Activated CD8-positive, alpha-beta T cell treated with anti-CD3 and anti-CD28 coated beads for 36 hours (primary cell): ENCODE data around the gene SLC50A1. TPM values are rescaled to one million over a fixed set of nuclear protein-coding genes. Genes with fewer than 3 reads are reported as not detected.

Experiments used
- ATAC-seq: fragments of 200-7000 bp; cut with Tn5 transposase; one replicate; pipeline ENCODE4 v1.10.0; 2021; ENCODE audit warnings: mild to moderate bottlenecking, moderate library complexity
- CTCF ChIA-PET: fragments of 350-600 bp; sonication (Branson Sonifier 250); formaldehyde crosslinking; loops from one replicate; lab custom pipeline; 2021; ENCODE audit warnings: antibody characterized with exemption; lab: Charles Lee
- POLR2A ChIA-PET: fragments of 350-600 bp; sonication (Branson Sonifier 250); formaldehyde crosslinking; loops from one replicate; lab custom pipeline; 2021; ENCODE audit warnings: antibody characterized with exemption; lab: Charles Lee
- DNase-seq: peaks from one replicate; pipeline ENCODE4 v3.0.0-alpha.2; 2020
- H3K27ac Mint-ChIP-seq: one replicate; pipeline ENCODE4 v1.8.0; 2021; ENCODE audit warnings: mild to moderate bottlenecking, mixed read lengths
- H3K27me3 Mint-ChIP-seq: one replicate; pipeline ENCODE4 v1.8.0; 2021; ENCODE audit warnings: mixed read lengths
- H3K36me3 Mint-ChIP-seq: one replicate; pipeline ENCODE4 v1.8.0; 2021; ENCODE audit warnings: low read depth, mixed read lengths
- H3K4me1 Mint-ChIP-seq: one replicate; pipeline ENCODE4 v1.8.0; 2021; ENCODE audit warnings: low read depth, mixed read lengths
- H3K4me3 Mint-ChIP-seq: one replicate; pipeline ENCODE4 v1.8.0; 2021; ENCODE audit warnings: mild to moderate bottlenecking, moderate library complexity, mixed read lengths
- H3K9me3 Mint-ChIP-seq: one replicate; pipeline ENCODE4 v1.8.0; 2021; ENCODE audit warnings: mixed read lengths
- intact Hi-C: fragments of 100-400 bp; cut with micrococcal nuclease; formaldehyde crosslinking; loops from one replicate; pipeline ENCODE4 v1.10.0; 2022
- total RNA-seq, 2 experiments: library from RNA; stranded (reverse); gene quantifications; one replicate each; pipeline ENCODE4 v1.2.3, GENCODE V29; 2021
- TF ChIP-seq, protein P1 (sequence below): fragments of 200-600 bp; IDR thresholded peaks from one replicate; pipeline ENCODE4 v1.8.0; 2022; ENCODE audit warnings: antibody characterized with exemption, mild to moderate bottlenecking

SLC50A1 gene
- total RNA-seq, 2 experiments from 2014 or later: 59.7 to 64.0 TPM

GRCh38 chr1:155170101-155170785 lies 34.6 kb downstream of the SLC50A1 start:
- Mint-ChIP-seq H3K4me1 (peaks cover 43% of the 10 kb centered on the region), H3K9me3 (no peaks in the 10 kb centered on the region), H3K36me3 (peaks cover 23% of the 10 kb centered on the region), H3K27me3 (no peaks in the 10 kb centered on the region), H3K4me3 (no peak overlapping the region), H3K27ac (no peak overlapping the region)
- ChIA-PET POLR2A (interaction anchor here (0.7 to 0.9 kb wide), 2 partner anchors 36 to 84 kb away, joined by 3 to 4 read pairs; no protein-coding TSS in a partner anchor), CTCF (interaction anchor here (0.6 to 13.3 kb wide), 6 partner anchors 24 to 85 kb away, joined by 3 to 312 read pairs (median 58); no protein-coding TSS in a partner anchor)
- intact Hi-C loops: no loop called here
- DNase-seq (no peak), ATAC-seq (no peak)
- TF ChIP-seq, protein P1, sequence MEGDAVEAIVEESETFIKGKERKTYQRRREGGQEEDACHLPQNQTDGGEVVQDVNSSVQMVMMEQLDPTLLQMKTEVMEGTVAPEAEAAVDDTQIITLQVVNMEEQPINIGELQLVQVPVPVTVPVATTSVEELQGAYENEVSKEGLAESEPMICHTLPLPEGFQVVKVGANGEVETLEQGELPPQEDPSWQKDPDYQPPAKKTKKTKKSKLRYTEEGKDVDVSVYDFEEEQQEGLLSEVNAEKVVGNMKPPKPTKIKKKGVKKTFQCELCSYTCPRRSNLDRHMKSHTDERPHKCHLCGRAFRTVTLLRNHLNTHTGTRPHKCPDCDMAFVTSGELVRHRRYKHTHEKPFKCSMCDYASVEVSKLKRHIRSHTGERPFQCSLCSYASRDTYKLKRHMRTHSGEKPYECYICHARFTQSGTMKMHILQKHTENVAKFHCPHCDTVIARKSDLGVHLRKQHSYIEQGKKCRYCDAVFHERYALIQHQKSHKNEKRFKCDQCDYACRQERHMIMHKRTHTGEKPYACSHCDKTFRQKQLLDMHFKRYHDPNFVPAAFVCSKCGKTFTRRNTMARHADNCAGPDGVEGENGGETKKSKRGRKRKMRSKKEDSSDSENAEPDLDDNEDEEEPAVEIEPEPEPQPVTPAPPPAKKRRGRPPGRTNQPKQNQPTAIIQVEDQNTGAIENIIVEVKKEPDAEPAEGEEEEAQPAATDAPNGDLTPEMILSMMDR: no peak

DNA sequence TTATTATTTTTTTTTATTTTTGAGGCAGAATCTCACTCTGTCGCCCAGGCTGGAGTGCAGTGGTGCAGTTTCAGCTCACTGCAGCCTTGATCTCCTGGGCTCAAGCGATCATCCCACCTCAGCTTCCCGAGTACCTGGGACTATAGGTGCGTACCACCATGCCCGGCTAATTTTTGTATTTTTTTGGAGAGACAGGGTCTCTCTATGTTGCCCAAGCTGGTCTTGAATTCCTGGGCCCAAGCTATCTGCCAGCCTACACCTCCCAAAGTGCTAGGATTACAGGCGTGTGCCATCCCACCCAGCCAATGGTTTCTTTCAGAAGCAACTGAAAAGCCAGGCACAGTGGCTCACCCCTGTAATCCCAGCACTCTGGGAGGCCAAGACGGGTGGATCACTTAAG lies 35.2 kb downstream of the SLC50A1 start:
- POLR2A ChIA-PET: interaction anchor here (0.9 kb wide), 1 partner anchor 36 kb away, joined by 4 read pairs; no protein-coding TSS in a partner anchor

GRCh38 chr1:155171836-155172731 lies 36.4 kb downstream of the SLC50A1 start:
- peaks cover 23% of the 10 kb centered on the region for H3K36me3 Mint-ChIP-seq
- no peaks in the 10 kb centered on the region for H3K27me3 Mint-ChIP-seq
- H3K9me3 Mint-ChIP-seq: no peaks in the 10 kb centered on the region
- POLR2A ChIA-PET: interaction anchor here (0.7 to 6.9 kb wide), 10 partner anchors 13 to 108 kb away, joined by 3 to 57 read pairs (median 4); partner anchors contain the start of gene THBS3
- CTCF ChIA-PET: interaction anchor here (0.5 to 13.3 kb wide), 37 partner anchors 8 to 441 kb away, joined by 3 to 312 read pairs (median 6); partner anchors contain the start of genes ADAM15, DPM3, EFNA3 and MTX1
- DNase-seq: no peak
- H3K4me3 Mint-ChIP-seq: peak overlapping the region; percentile 96
- peak; percentile 20 for ATAC-seq
- H3K4me1 Mint-ChIP-seq: peaks cover 52% of the 10 kb centered on the region
- intact Hi-C loops: no loop called here
- TF ChIP-seq, protein P1: no peak
- peak overlapping the region; percentile 98 for H3K27ac Mint-ChIP-seq

More for the DNA sequence above, 35.2 kb downstream of the SLC50A1 start:
- CTCF ChIA-PET: interaction anchor here (0.6 to 13.3 kb wide), 4 partner anchors 23 to 85 kb away, joined by 3 to 312 read pairs (median 125); no protein-coding TSS in a partner anchor
- H3K4me3 Mint-ChIP-seq: peak overlapping the region; percentile 96
- H3K27me3 Mint-ChIP-seq: no peaks in the 10 kb centered on the region
- H3K27ac Mint-ChIP-seq: peak overlapping the region; percentile 11
- TF ChIP-seq, protein P1: no peak
- ATAC-seq (no peak), DNase-seq (no peak)
- intact Hi-C loops: no loop called here
- H3K4me1 Mint-ChIP-seq: peaks cover 43% of the 10 kb centered on the region
- H3K9me3 Mint-ChIP-seq: no peaks in the 10 kb centered on the region
- H3K36me3 Mint-ChIP-seq: peaks cover 23% of the 10 kb centered on the region

DNA sequence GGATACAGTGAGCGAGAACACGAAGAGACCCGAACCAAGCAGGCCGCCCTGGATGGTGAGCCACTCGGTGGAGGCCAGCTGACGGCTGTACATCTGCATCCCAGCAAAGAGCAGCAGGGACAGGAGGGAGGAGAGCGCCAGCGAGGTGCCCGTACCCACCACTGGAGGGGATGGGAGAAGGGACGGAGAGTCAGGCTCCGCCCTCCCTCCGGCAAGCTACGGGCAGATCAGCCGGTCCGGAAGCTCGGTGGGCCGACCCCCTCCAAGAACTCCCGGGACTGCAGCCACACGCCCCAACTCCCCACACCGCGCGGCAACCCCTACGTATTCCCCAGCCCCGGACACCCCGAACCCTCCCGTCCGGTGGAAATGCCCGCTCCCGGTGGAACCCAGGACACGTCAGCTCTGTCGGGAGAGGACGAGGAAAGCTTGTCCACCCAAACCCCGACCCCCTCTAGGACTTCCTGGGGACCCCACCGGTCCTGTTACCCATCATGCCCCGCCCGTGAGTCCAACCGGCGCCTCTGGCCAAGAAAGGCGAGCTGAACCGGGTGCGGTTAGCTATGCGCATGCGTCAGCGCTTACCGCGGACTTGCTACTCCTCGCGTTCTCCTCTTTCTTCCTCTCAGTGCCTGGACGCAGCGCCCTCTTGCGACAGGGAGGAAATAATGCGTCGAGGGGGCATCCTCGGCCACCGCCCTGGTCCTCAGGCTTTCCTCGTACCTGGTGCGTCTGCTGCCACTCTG lies 37.3 kb downstream of the SLC50A1 start, which contains the start of gene KRTCAP2:
Gene KRTCAP2 (minus strand): TSS at position 573 of the 746 bp plus-strand sequence. CDS start 80 bp downstream, at position 493.
- Mint-ChIP-seq H3K27ac (peak within 1 kb of the TSS; percentile 98), H3K27me3 (no peaks in the 10 kb centered on the region), H3K36me3 (peaks cover 27% of the 10 kb centered on the region), H3K4me3 (peak within 1 kb of the TSS; percentile 96), H3K9me3 (no peaks in the 10 kb centered on the region), H3K4me1 (peaks cover 45% of the 10 kb centered on the region)
- ChIA-PET POLR2A (interaction anchor here (0.6 to 6.9 kb wide), 13 partner anchors 12 to 153 kb away, joined by 3 to 57 read pairs (median 4); partner anchors contain the start of gene THBS3), CTCF (interaction anchor here (0.6 to 13.3 kb wide), 47 partner anchors 9 to 579 kb away, joined by 3 to 312 read pairs (median 5); partner anchors contain the start of genes ADAM15, DPM3, EFNA3 and ENTREP3)
- ATAC-seq (peak; percentile 83), DNase-seq (peak; percentile 97)
- TF ChIP-seq, protein P1: peak; percentile 91
- intact Hi-C loops: no loop called here
